ENCODE results near the gene IFNAR1. TPM values are rescaled to one million over a fixed set of nuclear protein-coding genes. Genes with fewer than 3 reads are reported as not detected.
A peak's percentile ranks its signal among the peaks of the same experiment; 100 is the strongest.
"Not testable (repeated sequence)": the region's sequence is repeated elsewhere in the genome, so short reads cannot be mapped to it uniquely, and the experiment has no call there.

Gene IFNAR1
- total and polyA plus RNA-seq, 2 donors (not counting 1 experiment from before 2014, with no cell fraction given) = 14.8 to 55.7 TPM

DNA sequence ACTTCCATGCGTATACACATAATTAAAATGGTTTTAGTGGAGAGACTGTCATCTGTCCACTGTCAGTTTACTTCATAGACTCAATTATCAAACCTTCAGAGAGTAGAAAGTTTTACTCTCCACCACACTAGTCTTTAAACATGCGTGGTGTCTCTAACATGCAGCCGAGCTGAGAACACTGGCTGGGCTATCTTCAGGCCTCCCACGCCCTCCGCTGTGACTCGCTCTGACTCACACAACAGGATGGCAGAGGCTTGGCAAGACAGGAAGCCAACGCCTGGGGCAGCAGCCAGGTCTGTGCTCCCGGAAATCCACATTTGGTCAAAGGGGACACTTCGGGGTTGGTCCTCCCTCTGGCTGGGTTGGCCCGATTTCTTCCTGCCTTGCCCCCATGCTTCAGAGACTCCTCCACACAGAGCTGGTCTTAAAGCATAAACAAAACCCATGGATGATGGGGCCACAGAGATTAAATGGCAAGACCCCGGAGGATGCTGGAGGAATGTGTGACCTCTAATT, 55.8 kb downstream of the IFNAR1 start:
- H3K27me3 ChIP-seq (replicated peaks in 1 of 4; ENCODE audit: control extremely low read depth in 1 of 4, control insufficient read depth in 3 of 4, insufficient read depth in 4 of 4, low read length in 3 of 4) = no peaks in the 10 kb centered on the region
- peaks cover 82% of the 10 kb centered on the region for H3K4me1 Mint-ChIP-seq
- TF ChIP-seq, protein P1, sequence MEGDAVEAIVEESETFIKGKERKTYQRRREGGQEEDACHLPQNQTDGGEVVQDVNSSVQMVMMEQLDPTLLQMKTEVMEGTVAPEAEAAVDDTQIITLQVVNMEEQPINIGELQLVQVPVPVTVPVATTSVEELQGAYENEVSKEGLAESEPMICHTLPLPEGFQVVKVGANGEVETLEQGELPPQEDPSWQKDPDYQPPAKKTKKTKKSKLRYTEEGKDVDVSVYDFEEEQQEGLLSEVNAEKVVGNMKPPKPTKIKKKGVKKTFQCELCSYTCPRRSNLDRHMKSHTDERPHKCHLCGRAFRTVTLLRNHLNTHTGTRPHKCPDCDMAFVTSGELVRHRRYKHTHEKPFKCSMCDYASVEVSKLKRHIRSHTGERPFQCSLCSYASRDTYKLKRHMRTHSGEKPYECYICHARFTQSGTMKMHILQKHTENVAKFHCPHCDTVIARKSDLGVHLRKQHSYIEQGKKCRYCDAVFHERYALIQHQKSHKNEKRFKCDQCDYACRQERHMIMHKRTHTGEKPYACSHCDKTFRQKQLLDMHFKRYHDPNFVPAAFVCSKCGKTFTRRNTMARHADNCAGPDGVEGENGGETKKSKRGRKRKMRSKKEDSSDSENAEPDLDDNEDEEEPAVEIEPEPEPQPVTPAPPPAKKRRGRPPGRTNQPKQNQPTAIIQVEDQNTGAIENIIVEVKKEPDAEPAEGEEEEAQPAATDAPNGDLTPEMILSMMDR (IDR thresholded peaks at IDR 0.05) = no peak
- TF ChIP-seq EZH2 (IDR thresholded peaks at IDR 0.05; ENCODE audit: borderline replicate concordance, insufficient read depth, low read depth, low read length, poor library complexity, severe bottlenecking) = no peak
- H3K4me1 ChIP-seq (ENCODE audit: control insufficient read depth in 2 of 2, insufficient read depth in 2 of 2, low read length in 2 of 2) = peaks cover 77 to 91% of the 10 kb centered on the region in 2 donors
- no peaks in the 10 kb centered on the region for H3K36me3 ChIP-seq (replicated peaks in 1 of 2; ENCODE audit: control extremely low read depth in 1 of 2, control insufficient read depth in 1 of 2, extremely low read depth in 1 of 2, insufficient read depth in 2 of 2, low read length in 1 of 2)
- peak overlapping the region; percentile 96 for H3K27ac ChIP-seq (ENCODE audit: low read length in 2 of 2)
- no peaks in the 10 kb centered on the region for H3K27me3 Mint-ChIP-seq
- peaks cover 6% of the 10 kb centered on the region for H3K79me2 ChIP-seq (ENCODE audit: control insufficient read depth, insufficient read depth, low read length)
- intact Hi-C loops (cut with micrococcal nuclease) = no loop called here
- ChIA-PET POLR2A (interaction anchor here (0.7 to 5.0 kb wide), 9 partner anchors 9 to 66 kb away, joined by 3 to 36 read pairs (median 7); partner anchors contain the start of gene IFNAR1), CTCF (interaction anchor here (0.8 to 8.6 kb wide), 13 partner anchors 13 to 184 kb away, joined by 3 to 93 read pairs (median 3); no protein-coding TSS in a partner anchor)
- WGBS (ENCODE audit: insufficient coverage) = 0% methylated on average over 7 of the region's 11 CpGs
- H4K20me1 ChIP-seq (ENCODE audit: control insufficient read depth, insufficient read depth, low read length, poor library complexity, severe bottlenecking) = no peaks in the 10 kb centered on the region
- H3K4me3 Mint-ChIP-seq = peak overlapping the region; percentile 85
- H3K9me3 ChIP-seq (ENCODE audit: control extremely low read depth in 1 of 3, control insufficient read depth in 2 of 3, insufficient read depth in 1 of 3, low read length in 2 of 3) = no peaks in the 10 kb centered on the region
- H3K27ac Mint-ChIP-seq = peak overlapping the region; percentile 95
- no peaks in the 10 kb centered on the region for H3K9me3 Mint-ChIP-seq (ENCODE audit: insufficient read depth)
- ATAC-seq (ENCODE audit: low read depth) (peak; percentile 59), DNase-seq (peak; percentile 79)
- H2AFZ ChIP-seq (ENCODE audit: insufficient read depth, low read depth, low read length, poor library complexity, severe bottlenecking) = peak overlapping the region; percentile 41
- peak overlapping the region in 1 of 5 experiments; percentile 23 for H3K4me3 ChIP-seq (ENCODE audit: control extremely low read depth in 1 of 5, extremely low read depth in 1 of 5, insufficient read depth in 1 of 5, low read depth in 2 of 5, low read length in 4 of 5)
- peak overlapping the region; percentile 40 for H3K9ac ChIP-seq (ENCODE audit: low read length)
- peak overlapping the region; percentile 83 for H3K4me2 ChIP-seq (replicated peaks; ENCODE audit: low read depth, low read length, poor library complexity, severe bottlenecking)

DNA sequence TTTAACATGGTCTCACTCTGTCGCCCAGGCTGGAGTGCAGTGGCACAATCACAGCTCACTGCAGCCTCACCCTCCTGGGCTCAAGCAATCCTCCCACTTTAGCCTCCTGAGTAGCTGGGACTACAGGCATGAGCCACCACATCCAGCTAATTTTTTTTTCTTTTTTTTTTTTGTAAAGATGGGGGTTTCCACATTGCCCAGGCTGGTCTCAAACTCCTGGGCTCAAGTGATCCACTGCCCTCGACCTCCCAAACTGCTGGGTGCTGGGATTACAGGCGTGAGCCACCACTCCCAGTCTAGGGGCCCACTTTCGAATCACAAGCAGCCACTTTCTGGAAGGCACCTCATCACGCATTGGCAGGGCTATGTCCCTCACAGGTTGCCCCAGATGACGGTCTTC, 56.6 kb downstream of the IFNAR1 start:
- H3K27me3 ChIP-seq (replicated peaks in 1 of 4; ENCODE audit: control extremely low read depth in 1 of 4, control insufficient read depth in 3 of 4, insufficient read depth in 4 of 4, low read length in 3 of 4); H4K20me1 ChIP-seq (ENCODE audit: control insufficient read depth, insufficient read depth, low read length, poor library complexity, severe bottlenecking); H2AFZ ChIP-seq (ENCODE audit: insufficient read depth, low read depth, low read length, poor library complexity, severe bottlenecking); H3K9ac ChIP-seq (ENCODE audit: low read length); H3K9me3 Mint-ChIP-seq (ENCODE audit: insufficient read depth); intact Hi-C loops (cut with micrococcal nuclease); ATAC-seq (ENCODE audit: low read depth); H3K79me2 ChIP-seq (ENCODE audit: control insufficient read depth, insufficient read depth, low read length); H3K27me3 Mint-ChIP-seq; H3K9me3 ChIP-seq (ENCODE audit: control extremely low read depth in 1 of 3, control insufficient read depth in 2 of 3, insufficient read depth in 1 of 3, low read length in 2 of 3); H3K36me3 ChIP-seq (replicated peaks in 1 of 2; ENCODE audit: control extremely low read depth in 1 of 2, control insufficient read depth in 1 of 2, extremely low read depth in 1 of 2, insufficient read depth in 2 of 2, low read length in 1 of 2); DNase-seq: not testable (repeated sequence)
- peak overlapping the region; percentile 85 for H3K4me3 Mint-ChIP-seq
- POLR2A ChIA-PET = interaction anchor here (0.9 to 5.0 kb wide), 5 partner anchors 11 to 23 kb away, joined by 3 to 36 read pairs (median 10); no protein-coding TSS in a partner anchor
- WGBS (ENCODE audit: insufficient coverage) = 88% methylated on average over 6 of the region's 6 CpGs
- H3K4me3 ChIP-seq (ENCODE audit: control extremely low read depth in 1 of 5, extremely low read depth in 1 of 5, insufficient read depth in 1 of 5, low read depth in 2 of 5, low read length in 4 of 5) = peak overlapping the region in 1 of 5 experiments; percentile 70
- H3K27ac Mint-ChIP-seq = peak overlapping the region; percentile 95
- H3K4me1 ChIP-seq (ENCODE audit: control insufficient read depth in 2 of 2, insufficient read depth in 2 of 2, low read length in 2 of 2) = peaks cover 75 to 96% of the 10 kb centered on the region in 2 donors
- peak overlapping the region; percentile 83 for H3K4me2 ChIP-seq (replicated peaks; ENCODE audit: low read depth, low read length, poor library complexity, severe bottlenecking)
- peak overlapping the region; percentile 96 for H3K27ac ChIP-seq (ENCODE audit: low read length in 2 of 2)
- CTCF ChIA-PET = interaction anchor here (0.8 to 8.6 kb wide), 7 partner anchors 14 to 64 kb away, joined by 3 to 93 read pairs (median 5); no protein-coding TSS in a partner anchor
- H3K4me1 Mint-ChIP-seq = peaks cover 85% of the 10 kb centered on the region
